HG02798 (cell line): ENCODE results near the gene ABHD18.
"Not testable (repeated sequence)": the region's sequence is repeated elsewhere in the genome, so short reads cannot be mapped to it uniquely, and the experiment has no call there.

Experiments
- ATAC-seq: cut with Tn5 transposase; IDR thresholded peaks from one replicate; pipeline ENCODE4 v1.9.1; 2021; ENCODE audit warnings: mild to moderate bottlenecking; ENCODE audit not compliant: unreplicated experiment, poor library complexity

Gene ABHD18

DNA sequence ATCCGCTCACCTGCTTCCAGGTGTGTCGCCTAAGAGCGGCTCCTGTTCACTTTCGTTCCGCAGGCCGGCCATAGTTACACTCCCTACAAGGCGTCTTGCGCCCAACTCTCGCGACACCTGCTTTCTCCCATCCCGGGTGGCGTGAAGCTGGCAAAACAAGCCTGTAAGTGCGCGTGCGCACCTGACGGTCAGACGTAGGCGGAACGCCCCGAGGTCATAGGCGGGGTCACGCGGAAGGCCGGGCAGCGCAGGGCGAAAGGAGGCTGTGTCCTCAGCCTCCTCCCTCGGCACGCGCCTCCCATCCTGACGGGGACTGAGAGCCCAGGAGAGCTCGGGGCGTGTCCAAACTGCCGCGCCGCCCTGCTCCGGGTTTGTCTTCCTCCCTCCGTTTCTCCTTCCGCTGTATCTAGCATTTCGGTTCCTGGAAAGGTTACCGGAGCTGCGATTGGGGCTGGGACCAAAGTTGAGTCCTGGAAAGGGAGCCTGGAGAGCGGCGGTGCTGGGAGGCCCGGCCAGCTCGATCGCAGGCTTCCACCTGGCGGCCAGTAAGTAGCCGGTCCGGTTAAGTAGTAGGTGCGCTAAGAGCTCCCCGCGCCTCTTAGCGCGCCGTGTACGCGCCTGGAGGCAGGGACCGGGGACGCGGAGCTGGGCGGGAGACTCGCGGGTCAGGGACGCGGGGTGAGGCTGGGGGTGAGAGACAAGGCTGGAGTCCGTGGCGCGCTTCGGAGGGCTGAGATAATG, at the start of gene ABHD18, which contains the start of gene MFSD8:
Gene ABHD18 (plus strand): TSS at position 345 of the 741 bp plus-strand sequence. CDS start 17,550 bp downstream, outside the sequence.
Gene MFSD8 (minus strand): TSS at position 112 of the 741 bp plus-strand sequence. CDS start 40 bp downstream, at position 72.
- ATAC-seq = peak; percentile 97

DNA sequence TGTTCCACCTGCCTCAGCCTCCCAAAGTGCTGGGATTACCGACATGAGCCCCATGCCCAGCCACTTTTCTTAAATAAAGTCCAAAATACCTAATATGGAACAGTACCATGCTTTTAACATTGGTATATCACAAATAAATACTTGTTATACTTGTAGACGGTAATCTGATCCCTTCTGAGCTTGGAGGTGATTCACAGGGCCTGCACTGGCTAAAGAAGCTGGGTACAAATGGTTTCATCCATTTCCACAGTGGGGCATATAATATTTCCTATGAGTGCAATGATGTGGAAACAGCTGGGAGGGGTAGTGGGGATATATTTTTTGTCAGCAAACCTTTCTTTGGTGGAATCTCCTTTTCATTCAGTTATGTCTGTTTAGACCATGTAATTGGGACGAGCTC, 48.7 kb upstream of the ABHD18 start:
- no peak for ATAC-seq

DNA sequence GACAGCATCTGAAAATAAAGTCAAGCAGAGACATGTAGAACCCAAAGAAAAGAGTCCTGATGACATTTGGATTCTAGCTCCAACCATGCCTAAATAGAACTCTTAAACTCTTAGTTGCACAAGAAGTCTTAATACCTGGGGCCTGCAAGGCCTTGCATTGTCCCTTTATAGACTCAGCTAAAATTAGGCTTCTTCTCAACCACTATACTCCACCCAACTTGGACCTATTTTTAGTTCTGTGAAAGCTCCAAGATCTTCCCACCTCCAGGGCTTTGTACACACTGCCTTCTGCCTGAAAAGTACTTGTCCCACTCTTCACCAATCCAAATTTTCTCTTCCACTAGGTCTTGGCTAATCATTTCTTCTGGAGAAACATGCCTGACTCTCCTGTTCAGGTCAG, 48.1 kb upstream of the ABHD18 start:
- ATAC-seq = no peak

DNA sequence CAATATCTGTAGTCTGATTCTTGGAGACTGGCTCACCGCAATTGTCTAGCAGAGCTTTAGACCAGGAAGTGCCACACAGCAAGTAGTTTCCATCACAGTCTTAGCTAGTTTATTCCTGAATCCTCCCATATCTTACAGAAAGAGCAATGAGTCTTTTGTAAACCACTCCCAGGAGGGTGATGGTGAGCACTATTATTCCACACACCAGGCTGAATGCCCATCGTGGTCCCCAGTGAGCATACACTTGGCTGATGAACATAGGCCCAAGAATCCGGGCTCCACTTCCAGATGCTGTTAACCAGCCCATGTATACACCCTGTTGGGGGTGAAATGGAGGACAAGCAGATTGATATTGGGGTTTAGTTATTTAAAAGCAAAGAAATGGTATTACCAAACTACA, 44.7 kb upstream of the ABHD18 start:
- no peak for ATAC-seq

DNA sequence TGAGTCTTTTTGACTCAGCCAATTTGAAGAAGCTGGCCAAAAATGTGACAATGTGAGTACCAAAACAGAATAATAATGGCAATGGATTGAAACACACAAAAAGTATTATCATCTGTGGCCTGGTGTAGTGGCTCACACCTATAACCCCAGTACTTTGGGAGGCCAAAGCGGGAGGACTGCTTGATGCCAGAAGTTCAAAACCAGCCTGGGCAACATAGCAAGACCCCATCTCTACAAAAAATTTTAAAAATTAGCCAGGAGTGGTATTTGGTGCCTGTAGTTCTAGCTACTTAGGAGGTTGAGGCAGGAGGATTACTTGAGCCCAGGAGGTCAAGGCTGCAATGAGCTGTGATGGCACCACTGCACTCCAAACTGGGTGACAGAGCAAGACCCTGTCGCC, 43.0 kb upstream of the ABHD18 start:
- ATAC-seq = no peak

DNA sequence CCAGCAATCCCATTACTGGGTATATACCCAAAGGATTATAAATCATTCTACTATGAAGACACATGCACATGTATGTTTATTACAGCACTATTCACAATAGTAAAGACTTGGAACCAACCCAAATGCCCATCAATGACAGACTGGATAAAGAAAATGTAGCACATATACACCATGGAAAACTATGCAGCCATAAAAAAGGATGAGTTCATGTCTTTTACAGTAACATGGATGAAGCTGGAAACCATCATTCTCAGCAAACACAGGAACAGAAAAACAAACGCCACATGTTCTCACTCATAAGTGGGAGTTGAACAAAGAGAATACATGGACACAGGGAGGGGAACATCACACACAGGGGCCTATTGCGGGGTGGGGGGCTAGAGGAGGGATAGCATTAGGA, 39.5 kb upstream of the ABHD18 start:
- ATAC-seq = not testable (repeated sequence)

DNA sequence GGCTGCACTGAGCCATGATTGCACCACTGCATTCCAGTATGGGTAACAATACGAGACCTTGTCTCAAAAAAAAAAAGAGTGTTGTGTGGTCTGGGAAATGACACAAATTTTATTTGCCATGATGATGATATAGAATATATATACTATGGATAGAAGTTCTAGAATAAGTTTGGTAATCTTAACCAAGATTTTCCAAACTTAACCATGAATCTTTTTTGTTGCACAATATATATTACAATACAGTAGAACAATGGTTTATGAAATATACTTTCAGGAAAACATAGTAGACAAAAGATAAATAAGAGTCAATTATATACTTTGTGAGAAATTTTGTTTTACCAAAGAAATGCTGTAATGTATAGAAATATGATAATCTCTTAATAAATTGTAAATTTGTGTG, 35.0 kb upstream of the ABHD18 start:
- ATAC-seq = no peak

DNA sequence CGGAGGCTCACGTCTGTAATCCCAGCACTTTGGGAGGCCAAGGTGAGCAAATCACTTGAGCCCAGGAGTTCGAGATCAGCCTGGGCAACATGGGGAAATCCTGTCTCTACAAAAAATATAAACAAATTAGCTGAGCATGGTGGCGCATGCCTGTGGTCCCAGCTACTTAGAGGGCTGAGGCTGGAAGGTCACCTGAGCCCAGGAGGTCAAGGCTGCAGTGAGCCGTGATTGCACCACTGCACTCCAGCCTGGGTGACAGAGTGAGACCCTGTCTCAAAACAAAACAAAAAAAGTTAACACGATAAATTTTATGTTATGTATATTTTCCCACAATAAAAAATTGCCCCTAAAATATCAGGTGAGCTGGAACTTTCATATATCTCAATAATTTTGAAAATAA, 33.4 kb upstream of the ABHD18 start:
- ATAC-seq = not testable (repeated sequence)

DNA sequence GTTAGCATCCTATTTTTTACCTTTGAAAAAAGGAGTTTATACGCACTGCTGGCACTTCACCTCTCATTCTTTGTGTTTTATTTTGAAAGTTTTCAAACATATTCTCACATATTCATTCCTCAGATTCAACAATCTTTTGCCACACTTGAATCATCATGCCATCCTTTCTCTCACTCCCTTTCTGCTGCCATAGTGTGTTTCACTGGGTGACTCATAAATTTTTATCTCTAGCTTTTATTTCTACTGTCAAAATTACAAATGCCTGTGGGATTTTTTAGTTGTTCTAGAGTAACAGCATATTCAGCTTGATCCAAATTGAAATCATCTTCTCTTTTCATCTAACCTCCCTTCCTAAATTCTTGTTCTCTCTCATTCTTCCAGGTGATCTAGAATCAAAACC, 28.2 kb upstream of the ABHD18 start:
- no peak for ATAC-seq

DNA sequence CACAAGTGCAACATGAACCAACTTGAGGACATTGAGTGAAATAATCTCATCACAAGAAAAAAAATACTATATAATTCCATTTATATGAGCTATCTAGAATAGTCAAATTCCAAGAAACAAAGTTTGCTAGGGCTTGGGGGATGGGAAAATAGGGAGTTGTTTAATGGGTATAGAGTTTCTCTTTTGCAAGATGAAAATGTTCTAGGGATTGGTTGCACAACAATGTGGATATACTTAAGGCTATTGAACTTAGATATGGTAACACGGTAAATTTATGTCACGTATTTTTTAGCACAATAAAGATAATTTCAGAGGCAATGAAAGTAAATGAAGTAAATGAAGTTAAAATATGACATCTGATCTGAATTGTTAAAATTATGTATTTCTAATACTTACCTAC, 8.1 kb upstream of the ABHD18 start:
- no peak for ATAC-seq

DNA sequence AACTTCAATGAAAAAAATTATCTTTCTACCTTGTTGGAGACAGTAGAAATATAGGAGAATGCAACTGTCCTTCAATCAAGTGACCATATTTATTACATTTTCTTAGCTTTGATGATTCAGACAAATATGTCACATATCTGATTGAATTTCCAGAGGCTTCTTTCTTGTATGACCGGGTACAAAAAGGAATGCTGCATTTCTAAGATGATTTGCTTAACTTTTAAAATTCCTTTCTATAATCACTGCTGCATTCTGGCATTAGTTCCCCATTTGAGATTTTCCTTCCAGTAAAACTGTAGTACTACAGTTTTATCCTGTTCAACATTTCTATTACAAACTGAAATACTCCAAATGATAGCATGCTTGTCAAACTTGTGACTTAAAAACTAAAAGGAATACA, 5.4 kb upstream of the ABHD18 start:
- ATAC-seq = no peak

DNA sequence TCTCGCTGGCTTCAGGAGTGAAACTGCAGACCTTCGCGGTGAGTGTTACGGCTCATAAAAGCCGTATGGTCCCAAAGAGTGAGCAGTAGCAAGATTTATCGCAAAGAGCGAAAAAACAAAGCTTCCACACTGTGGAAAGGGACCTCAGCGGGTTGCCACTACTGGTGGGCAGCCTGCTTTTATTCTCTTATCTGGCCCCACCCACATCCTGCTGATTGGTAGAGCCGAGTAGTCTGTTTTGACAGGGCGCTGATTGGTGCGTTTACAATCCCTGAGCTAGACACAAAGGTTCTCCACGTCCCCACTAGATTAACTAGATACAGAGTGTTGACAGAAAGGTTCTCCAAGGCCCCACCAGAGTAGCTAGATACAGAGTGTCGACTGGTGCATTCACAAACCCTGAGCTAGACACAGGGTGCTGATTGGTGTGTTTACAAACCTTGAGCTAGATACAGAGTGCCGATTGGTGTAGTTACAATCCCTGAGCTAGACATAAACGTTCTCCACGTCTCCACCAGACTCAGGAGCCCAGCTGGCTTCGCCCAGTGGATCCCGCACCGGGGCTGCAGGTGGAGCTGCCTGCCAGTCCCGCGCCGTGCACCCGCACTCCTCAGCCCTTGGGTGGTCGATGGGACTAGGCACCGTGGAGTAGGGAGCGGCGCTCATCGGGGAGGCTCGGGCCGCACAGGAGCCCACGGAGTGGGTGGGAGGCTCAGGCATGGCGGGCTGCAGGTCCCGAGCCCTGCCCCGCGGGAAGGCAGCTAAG, 1.4 kb upstream of the ABHD18 start:
- ATAC-seq = not testable (repeated sequence)

DNA sequence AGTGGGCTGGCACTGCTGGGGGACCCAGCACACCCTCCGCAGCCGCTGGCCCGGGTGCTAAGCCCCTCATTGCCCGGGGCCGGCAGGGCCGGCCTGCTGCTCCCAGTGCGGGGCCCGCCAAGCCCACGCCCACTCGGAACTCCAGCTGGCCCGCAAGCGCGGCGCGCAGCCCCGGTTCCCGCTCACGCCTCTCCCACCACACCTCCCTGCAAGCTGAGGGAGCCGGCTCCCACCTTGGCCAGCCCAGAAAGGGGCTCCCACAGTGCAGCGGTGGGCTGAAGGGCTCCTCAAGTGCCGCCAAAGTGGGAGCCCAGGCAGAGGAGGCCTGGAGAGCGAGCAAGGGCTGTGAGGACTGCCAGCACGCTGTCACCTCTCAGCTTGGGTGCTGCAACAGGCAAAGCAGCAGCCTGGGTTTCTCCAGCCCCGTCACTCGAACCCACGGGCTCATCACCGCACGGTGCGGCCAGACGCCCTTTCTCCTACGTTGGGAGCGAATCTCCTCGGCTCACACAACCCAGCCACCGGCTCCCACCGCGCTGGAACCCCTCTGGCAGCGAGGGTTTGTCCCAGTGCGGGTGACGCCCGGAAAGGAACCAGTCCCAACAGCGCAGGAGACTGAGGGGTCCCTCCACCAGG, 662 bp upstream of the ABHD18 start:
- peak; percentile 24 for ATAC-seq

DNA sequence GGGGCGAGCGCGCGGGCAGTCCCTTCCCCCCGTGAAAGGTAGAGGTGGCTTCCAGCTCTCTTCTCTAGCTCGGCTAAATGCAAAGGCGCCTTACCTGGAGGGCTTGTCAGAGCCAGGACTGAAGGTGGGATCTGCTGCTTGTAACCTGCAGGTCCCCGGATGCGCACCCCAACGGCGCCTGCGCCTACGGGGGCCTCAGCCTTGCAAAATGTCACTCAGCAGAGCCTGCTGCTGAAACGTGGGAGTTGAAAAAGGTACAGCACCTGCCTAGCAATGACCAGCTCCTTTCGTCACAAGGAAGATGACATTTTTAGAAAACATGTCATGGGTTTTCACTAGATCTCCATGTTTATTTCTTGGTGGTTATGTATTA, 583 bp downstream of the ABHD18 start:
- peak; percentile 32 for ATAC-seq

DNA sequence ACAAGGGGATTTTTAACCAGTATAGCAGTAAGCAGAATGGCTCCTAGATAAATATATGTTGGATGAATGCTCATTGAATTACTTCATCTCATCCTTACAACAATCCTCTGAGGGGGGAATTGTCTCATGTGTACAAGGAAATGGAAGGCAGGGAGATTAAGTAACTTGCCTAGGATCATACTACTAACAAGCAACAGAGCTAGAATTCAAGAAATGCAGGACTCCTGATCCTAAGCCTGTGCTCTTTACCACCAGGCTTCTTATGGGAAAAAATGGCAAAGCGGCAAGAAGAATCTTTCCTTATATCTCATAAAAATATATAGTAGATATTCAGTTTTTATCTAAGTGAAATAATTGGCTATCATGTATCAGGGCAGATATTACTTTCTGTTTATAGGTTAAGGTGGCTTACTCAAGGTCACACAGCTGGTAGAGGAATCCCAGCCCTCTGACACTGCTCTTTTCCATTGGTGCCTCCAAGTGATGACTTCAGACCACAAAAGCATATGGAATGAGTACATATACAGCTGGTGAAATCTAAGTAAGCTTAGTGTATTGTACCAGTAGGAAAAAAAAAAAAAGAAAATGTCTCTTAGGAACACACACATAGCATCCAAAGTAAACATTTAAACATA, 2.1 kb downstream of the ABHD18 start:
- no peak for ATAC-seq

DNA sequence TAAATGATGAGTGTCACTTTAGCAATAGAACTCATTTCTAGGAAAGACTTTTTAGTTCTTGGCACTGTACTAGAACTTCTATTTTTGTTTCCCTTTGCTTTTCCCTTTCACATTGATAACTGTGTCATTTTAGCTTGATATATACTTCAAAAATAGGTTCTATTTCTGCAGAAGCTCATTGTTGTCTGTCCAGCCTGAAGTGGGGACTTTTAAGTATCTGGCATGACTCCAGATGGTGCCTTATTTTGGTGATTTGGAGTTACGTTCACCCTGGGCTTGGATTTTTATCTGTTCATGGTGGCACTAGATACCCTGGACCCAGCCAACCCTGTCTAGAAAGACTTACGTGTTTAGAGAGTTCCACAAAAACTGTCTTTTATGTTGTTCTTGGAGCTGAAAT, 3.4 kb downstream of the ABHD18 start:
- no peak for ATAC-seq

DNA sequence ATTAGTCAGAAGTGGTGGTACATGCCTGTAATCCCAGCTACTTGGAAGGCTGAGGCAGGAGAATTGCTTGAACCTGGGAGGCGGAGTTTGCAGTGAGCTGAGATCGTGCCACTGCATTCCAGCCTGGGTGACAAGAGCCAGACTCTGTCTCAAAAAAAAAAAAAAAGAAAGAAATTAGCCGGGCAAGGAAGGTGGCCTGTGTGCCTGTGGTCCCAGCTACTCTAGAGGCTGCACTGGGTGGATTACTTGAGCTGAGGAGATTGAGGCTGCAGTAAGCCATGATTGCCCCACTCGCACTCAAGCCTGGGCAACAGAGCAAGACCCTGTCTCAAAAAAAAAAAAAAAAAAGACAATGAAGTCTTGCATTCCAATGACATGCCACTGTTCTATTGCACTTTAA, 5.7 kb downstream of the ABHD18 start:
- ATAC-seq = not testable (repeated sequence)

DNA sequence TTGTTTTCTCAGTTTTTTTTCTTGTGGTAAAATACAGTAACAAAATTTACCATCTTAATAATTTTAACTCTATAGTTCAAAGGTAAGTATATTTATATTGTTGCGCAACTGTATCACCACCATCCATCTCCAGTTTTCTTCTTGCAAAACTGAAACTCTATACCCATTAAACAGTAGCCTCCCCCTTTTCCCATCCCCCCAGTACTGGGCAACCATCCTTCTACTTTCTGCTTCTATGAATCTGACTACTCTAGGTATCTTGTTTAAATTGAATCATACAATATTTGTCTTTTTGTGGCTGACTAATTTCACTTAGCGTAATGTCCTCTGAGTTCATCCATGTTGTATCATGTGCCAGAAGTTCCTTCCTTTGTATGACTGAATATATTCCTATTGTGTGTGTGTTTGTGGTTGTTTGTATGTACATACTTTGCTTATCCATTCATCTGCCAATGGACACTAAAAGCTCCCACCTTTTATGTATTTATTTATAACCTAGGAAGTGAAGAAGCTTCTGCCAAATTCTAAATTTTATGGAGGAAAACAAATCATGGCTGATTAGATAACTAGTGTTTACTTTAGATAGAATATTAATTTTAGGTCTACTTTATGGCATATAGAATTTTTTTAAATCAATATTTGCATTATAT, 10.0 kb downstream of the ABHD18 start:
- ATAC-seq = no peak

DNA sequence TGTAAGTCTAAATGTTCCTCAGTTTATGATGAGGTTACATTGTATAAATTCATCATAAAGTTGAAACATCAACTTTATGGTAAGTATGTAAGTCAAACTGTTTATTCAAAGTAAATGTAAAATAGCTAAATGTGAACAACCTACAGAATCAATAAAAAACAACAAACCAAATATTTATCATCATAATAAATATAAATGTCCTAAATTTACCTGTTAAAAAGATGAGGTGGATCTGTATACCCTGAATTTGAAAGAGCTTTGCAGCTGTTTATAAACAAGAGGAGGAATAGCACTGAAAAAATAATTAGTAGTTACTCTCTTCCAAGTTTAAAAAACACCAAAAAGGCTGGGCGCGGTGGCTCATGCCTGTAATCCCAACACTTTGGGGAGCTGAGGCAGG, 13.7 kb downstream of the ABHD18 start:
- no peak for ATAC-seq

DNA sequence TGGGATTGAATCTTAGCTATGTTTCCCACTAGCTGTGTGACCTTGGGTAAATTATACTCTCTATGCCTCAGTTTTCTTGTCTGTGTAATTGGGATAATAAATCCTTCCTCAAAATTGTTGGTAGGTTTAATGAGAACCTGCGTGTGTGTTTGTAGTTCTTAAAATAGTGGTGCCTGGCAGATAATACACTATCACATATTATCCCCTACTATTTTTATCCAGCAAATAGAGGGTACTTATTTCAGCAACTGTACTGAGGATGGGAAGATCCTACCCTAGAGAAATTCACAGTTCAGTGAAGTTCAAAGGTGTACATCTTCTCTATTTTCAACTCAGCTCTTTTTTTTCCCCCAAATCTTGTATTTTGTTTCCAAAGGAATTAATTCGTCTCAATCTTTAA, 17.2 kb downstream of the ABHD18 start:
- ATAC-seq = no peak
